CD14-positive monocyte (primary cell): ENCODE data around the gene SYNRG. TPM values are rescaled to one million over a fixed set of nuclear protein-coding genes. Genes with fewer than 3 reads are reported as not detected.

Experiments used
- DNase-seq, 3 donors: peaks; one replicate each; pipeline ENCODE4 v3.0.0-alpha.2; 2011 to 2022
- H2AFZ ChIP-seq: 2 replicates; pipeline ENCODE4 v1.6.0; 2012; ENCODE audit warnings: mild to moderate bottlenecking, low read depth, low read length, inconsistent platforms; ENCODE audit not compliant: insufficient read depth, poor library complexity, severe bottlenecking
- H3K27ac ChIP-seq, 2 donors: 1 replicate in 1 of 2; 2 replicates in 1 of 2; pipeline ENCODE4 v1.5.1; 2012 to 2013; ENCODE audit warnings: low read length in 2 of 2, control low read depth in 1 of 2, inconsistent platforms in 1 of 2, low read depth in 1 of 2, mild to moderate bottlenecking in 1 of 2
- H3K27me3 ChIP-seq, 2 donors: one replicate each; pipeline versions ENCODE4 v1.6.0 to v1.6.1; 2011 to 2013; ENCODE audit warnings: low read length in 2 of 2; ENCODE audit not compliant: control insufficient read depth in 2 of 2, insufficient read depth in 2 of 2
- H3K36me3 ChIP-seq, 2 donors: replicated peaks in 1 of 2; 1 replicate in 1 of 2; 2 replicates in 1 of 2; pipeline versions ENCODE4 v1.5.1 to v1.6.1; 2012 to 2013; ENCODE audit warnings: low read length in 2 of 2, control low read depth in 1 of 2, inconsistent platforms in 1 of 2, mild to moderate bottlenecking in 1 of 2; ENCODE audit not compliant: insufficient read depth in 2 of 2, control insufficient read depth in 1 of 2
- H3K4me1 ChIP-seq, 2 donors: 1 replicate in 1 of 2; 2 replicates in 1 of 2; pipeline versions ENCODE4 v1.5.1 to v1.6.1; 2012 to 2013; ENCODE audit warnings: low read length in 2 of 2, control low read depth in 1 of 2, inconsistent platforms in 1 of 2, mild to moderate bottlenecking in 1 of 2, moderate library complexity in 1 of 2; ENCODE audit not compliant: insufficient read depth in 2 of 2, control insufficient read depth in 1 of 2
- H3K4me2 ChIP-seq: replicated peaks from 2 replicates; pipeline ENCODE3; 2012; ENCODE audit warnings: low read length, moderate library complexity, mild to moderate bottlenecking; ENCODE audit not compliant: poor library complexity, severe bottlenecking; ENCODE audit errors: extremely low read depth
- H3K4me3 ChIP-seq, 3 experiments: fragments of 200-600 bp in 1 of 3; sonication (generic) in 1 of 3; replicated peaks in 1 of 3; 1 replicate in 2 of 3; 2 replicates in 1 of 3; pipeline ENCODE4 v1.5.1; 2011 to 2013; ENCODE audit warnings: low read length in 3 of 3, mild to moderate bottlenecking in 3 of 3, control low read depth in 2 of 3, low read depth in 2 of 3, inconsistent platforms in 1 of 3, moderate library complexity in 1 of 3
- H3K79me2 ChIP-seq: 2 replicates; pipeline ENCODE4 v1.6.0; 2012; ENCODE audit warnings: mild to moderate bottlenecking, control low read depth, inconsistent platforms, low read length, moderate library complexity; ENCODE audit not compliant: insufficient read depth
- H3K9ac ChIP-seq: 2 replicates; pipeline ENCODE4 v1.6.0; 2017; ENCODE audit warnings: low read length, mild to moderate bottlenecking; ENCODE audit not compliant: insufficient read depth, poor library complexity, severe bottlenecking
- H3K9me3 ChIP-seq, 2 donors: replicated peaks in 1 of 2; 1 replicate in 1 of 2; 2 replicates in 1 of 2; pipeline versions ENCODE4 v1.5.1 to v1.6.1; 2012 to 2013; ENCODE audit warnings: low read length in 2 of 2, control low read depth in 1 of 2; ENCODE audit not compliant: control insufficient read depth in 1 of 2, insufficient read depth in 1 of 2
- H4K20me1 ChIP-seq: 2 replicates; pipeline ENCODE4 v1.6.0; 2012; ENCODE audit warnings: mild to moderate bottlenecking, low read length, control low read depth, moderate library complexity; ENCODE audit not compliant: insufficient read depth
- H3K27ac Mint-ChIP-seq, 7 donors: one replicate each; pipeline ENCODE4 v1.8.0; 2020; ENCODE audit warnings: mild to moderate bottlenecking in 7 of 7, mixed read lengths in 7 of 7, moderate library complexity in 6 of 7, inconsistent platforms in 2 of 7
- H3K27me3 Mint-ChIP-seq, 3 donors: one replicate each; pipeline ENCODE4 v1.8.0; 2021 to 2022; ENCODE audit warnings: low read depth in 3 of 3, mild to moderate bottlenecking in 3 of 3, mixed read lengths in 3 of 3, moderate library complexity in 3 of 3, inconsistent platforms in 1 of 3
- H3K36me3 Mint-ChIP-seq, 2 donors: one replicate each; pipeline ENCODE4 v1.8.0; 2020; ENCODE audit warnings: mixed read lengths in 2 of 2, inconsistent platforms in 1 of 2, mild to moderate bottlenecking in 1 of 2
- H3K4me1 Mint-ChIP-seq: one replicate; pipeline ENCODE4 v1.8.0; 2020; ENCODE audit warnings: mild to moderate bottlenecking, mixed read lengths
- H3K4me3 Mint-ChIP-seq, 2 donors: one replicate each; pipeline ENCODE4 v1.8.0; 2020; ENCODE audit warnings: mild to moderate bottlenecking in 2 of 2, mixed read lengths in 2 of 2, moderate library complexity in 1 of 2
- H3K9me3 Mint-ChIP-seq, 7 donors: one replicate each; pipeline ENCODE4 v1.8.0; 2020 to 2022; ENCODE audit warnings: mixed read lengths in 7 of 7, mild to moderate bottlenecking in 6 of 7, moderate library complexity in 6 of 7, inconsistent platforms in 2 of 7
- WGBS: methylation state at CpG from one replicate; pipeline ENCODE4 v1.1.5; 2013; ENCODE audit warnings: missing lambda C conversion rate; ENCODE audit not compliant: insufficient coverage; 5-methylcytosine and 5-hydroxymethylcytosine counted together
- intact Hi-C, 2 donors: fragments of 100-400 bp; cut with micrococcal nuclease; formaldehyde crosslinking; loops; one replicate each; pipeline versions ENCODE4 v1.15.0 to v1.15.1; 2023
- polyA plus RNA-seq, 3 donors: library from polyadenylated mRNA; depleted of rRNA in 1 of 3; unstranded in 2 of 3; stranded (reverse) in 1 of 3; fragments of 300-500 nt in 2 of 3; fragments of >200 nt in 1 of 3; fragmentation: Illumina TruSeq in 2 of 3; gene quantifications; 1 replicate in 2 of 3; 2 replicates in 1 of 3; pipeline ENCODE4 v1.2.3, GENCODE V29; 2012 to 2021
- TF ChIP-seq, protein P1 (sequence below): fragments of 200-600 bp; IDR thresholded peaks from one replicate; pipeline ENCODE4 v1.8.0; 2022; ENCODE audit warnings: antibody characterized with exemption, mild to moderate bottlenecking

The SYNRG gene
- polyA plus RNA-seq, 3 donors = 13.1 to 17.5 (median 16.9) TPM

DNA sequence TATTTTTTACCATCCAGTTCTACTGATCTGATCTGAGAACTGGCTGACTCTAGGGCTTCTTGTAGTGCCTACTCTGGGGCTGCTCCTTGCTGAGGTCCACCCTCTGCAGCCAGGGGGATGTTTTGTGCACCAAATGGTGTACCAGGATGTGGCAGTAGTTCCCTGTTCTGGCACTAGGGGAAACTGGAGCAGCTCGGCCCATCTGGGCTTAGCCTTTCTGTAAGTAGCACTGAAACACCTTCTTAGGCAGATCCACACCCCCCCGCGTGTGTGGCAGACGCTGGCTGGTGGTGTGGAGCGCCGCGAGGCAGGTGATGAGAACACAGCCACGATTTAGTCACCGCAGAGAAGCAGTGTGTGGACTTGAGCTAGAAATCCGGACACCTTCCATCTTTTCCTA lies 102.5 kb downstream of the SYNRG start:
- Histone ChIP-seq H3K4me3 (no peak overlapping the region), H3K4me2 (no peak overlapping the region), H3K79me2 (no peaks in the 10 kb centered on the region), H3K9ac (no peak overlapping the region), H3K27ac (no peak overlapping the region), H4K20me1 (no peaks in the 10 kb centered on the region), H3K9me3 (peaks cover 0 to 3% of the 10 kb centered on the region in 2 donors), H3K36me3 (no peaks in the 10 kb centered on the region), H2AFZ (no peak overlapping the region), H3K4me1 (no peaks in the 10 kb centered on the region), H3K27me3 (no peaks in the 10 kb centered on the region)
- no peak for DNase-seq
- TF ChIP-seq, protein P1, sequence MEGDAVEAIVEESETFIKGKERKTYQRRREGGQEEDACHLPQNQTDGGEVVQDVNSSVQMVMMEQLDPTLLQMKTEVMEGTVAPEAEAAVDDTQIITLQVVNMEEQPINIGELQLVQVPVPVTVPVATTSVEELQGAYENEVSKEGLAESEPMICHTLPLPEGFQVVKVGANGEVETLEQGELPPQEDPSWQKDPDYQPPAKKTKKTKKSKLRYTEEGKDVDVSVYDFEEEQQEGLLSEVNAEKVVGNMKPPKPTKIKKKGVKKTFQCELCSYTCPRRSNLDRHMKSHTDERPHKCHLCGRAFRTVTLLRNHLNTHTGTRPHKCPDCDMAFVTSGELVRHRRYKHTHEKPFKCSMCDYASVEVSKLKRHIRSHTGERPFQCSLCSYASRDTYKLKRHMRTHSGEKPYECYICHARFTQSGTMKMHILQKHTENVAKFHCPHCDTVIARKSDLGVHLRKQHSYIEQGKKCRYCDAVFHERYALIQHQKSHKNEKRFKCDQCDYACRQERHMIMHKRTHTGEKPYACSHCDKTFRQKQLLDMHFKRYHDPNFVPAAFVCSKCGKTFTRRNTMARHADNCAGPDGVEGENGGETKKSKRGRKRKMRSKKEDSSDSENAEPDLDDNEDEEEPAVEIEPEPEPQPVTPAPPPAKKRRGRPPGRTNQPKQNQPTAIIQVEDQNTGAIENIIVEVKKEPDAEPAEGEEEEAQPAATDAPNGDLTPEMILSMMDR = peak; percentile 60
- Mint-ChIP-seq H3K9me3 (peaks cover 0 to 2% (median 0%) of the 10 kb centered on the region in 7 donors), H3K36me3 (no peaks in the 10 kb centered on the region), H3K27me3 (peaks cover 0 to 2% (median 0%) of the 10 kb centered on the region in 3 donors), H3K4me1 (no peaks in the 10 kb centered on the region), H3K4me3 (no peak overlapping the region), H3K27ac (peak overlapping the region in 1 of 7 donors; percentile 38)
- WGBS = 83% methylated on average over 8 of the region's 10 CpGs
- intact Hi-C loops = no loop called here

DNA sequence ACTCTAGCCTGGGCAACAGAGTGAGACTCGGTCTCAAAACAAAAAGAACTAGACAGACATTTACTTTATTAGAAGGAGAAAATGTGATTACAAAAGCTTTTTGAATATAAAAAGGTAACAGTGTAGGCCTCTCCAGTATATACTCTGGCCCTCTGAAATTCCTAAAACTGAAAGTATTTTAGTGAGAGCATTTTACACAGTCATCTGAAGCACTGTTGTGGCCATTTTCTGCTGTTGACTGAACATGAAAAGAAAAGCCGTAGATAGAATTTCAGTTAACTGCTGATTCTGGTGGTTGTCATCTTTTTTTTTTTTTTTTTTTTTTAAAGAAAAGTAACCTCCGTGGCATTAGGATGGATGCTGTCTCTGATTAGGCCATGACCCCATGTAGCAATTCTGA lies 103.9 kb downstream of the SYNRG start:
- no peak overlapping the region for H3K27ac ChIP-seq
- no peak overlapping the region for H3K4me2 ChIP-seq
- H3K9ac ChIP-seq = no peak overlapping the region
- peaks cover 0 to 3% of the 10 kb centered on the region in 2 donors for H3K9me3 ChIP-seq
- 80% methylated on average over 2 of the region's 3 CpGs for WGBS
- H3K27me3 ChIP-seq = no peaks in the 10 kb centered on the region
- no peaks in the 10 kb centered on the region for H3K79me2 ChIP-seq
- no peak overlapping the region for H2AFZ ChIP-seq
- no peaks in the 10 kb centered on the region for H3K36me3 ChIP-seq
- no peak for DNase-seq
- H3K4me3 ChIP-seq = no peak overlapping the region
- H3K27me3 Mint-ChIP-seq = peaks cover 0 to 2% (median 1%) of the 10 kb centered on the region in 3 donors
- no peaks in the 10 kb centered on the region for H4K20me1 ChIP-seq
- H3K27ac Mint-ChIP-seq = no peak overlapping the region
- H3K36me3 Mint-ChIP-seq = no peaks in the 10 kb centered on the region
- TF ChIP-seq, protein P1 = no peak
- no peaks in the 10 kb centered on the region for H3K4me1 Mint-ChIP-seq
- H3K9me3 Mint-ChIP-seq = peaks cover 0 to 2% (median 0%) of the 10 kb centered on the region in 7 donors
- intact Hi-C loops = no loop called here
- no peak overlapping the region for H3K4me3 Mint-ChIP-seq
- no peaks in the 10 kb centered on the region for H3K4me1 ChIP-seq
